HUDEP-2 (cell line): ENCODE data around the gene GPC6.
"Not testable (repeated sequence)": the region's sequence is repeated elsewhere in the genome, so short reads cannot be mapped to it uniquely, and the experiment has no call there.

Experiments used
- DNase-seq, 76 experiments: peaks; one replicate each; lab custom pipeline; 2025; ENCODE audit not compliant: unreplicated experiment in 76 of 76; lab: John Stamatoyannopoulos, UW

GPC6 gene

DNA sequence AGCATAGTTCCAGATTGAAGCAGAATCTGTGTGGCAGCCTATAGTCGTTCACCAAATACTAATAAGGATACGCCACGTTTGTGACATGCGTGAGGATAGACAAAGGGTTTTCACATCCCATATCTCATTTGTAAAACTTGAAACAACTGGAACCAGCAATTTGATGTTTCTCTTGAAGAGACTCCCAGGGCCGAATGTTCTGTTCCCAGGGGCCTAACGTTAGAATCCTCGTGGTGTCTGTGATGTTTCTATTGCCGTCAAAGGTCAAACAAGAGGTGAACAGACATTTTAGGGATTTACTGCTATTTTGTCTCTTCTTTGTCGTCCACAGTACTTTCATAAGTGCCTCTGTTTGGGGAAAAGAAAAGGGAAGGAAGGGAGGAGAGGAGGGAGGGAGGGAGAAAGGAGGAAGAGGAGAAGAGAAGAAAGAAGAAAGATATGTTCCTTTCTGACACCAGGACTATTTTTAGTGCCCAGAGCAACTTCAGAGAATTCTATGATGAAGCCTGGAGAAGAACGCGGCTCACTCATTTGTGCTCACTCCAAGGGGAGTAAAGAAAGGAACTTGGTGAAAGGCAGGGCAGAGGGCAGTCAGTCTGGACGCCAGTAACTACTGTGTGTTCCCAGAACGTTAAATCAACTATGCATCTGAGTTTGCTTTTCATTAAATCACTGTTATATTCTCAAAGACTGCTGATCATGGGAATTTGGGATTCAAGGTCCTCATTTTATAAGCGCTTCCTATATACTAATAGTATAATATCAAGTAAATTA, 1098.3 kb downstream of the GPC6 start:
- no peak for DNase-seq

DNA sequence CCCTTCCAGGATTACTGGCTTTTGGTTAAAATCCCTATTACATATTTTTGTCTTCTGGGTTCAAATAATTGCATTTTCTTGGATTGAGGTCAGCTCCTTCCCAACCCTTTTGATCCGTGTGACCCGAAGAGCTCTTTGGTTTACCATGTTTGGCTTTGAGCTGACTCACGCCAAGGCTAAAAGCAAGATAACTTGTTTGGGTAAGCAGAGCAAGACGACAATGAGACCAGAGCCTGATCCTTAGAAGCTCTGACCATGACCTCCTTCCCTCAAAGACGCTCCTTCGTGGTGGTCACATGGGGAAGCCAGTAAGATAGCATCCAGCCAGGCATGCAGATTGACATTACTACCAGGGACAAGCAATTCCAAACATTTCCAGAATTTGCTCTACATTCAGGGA, 1099.0 kb downstream of the GPC6 start:
- DNase-seq, result no peak

DNA sequence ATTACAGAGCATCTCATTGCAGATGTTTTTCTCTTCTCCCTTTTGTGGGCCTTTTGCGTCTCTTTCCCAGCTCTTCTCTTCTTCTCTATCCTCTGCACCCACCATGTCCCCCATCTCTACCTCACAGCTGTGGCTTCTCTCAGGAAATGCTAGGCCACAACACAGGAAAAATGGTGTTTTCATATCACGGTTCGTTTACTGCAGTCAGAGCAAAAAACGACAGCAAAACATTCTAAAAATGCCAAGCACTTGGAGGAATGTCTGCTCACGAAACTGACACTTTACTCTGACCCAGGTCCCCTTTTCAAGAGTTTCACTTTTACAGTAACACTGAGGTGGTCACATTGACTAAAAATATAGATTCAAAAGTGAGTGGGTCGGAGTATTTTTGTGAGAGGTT, 1100.7 kb downstream of the GPC6 start:
- no peak for DNase-seq

GRCh38 chr13:94328381-94329041, 1101.9 kb downstream of the GPC6 start:
- DNase-seq, result no peak

DNA sequence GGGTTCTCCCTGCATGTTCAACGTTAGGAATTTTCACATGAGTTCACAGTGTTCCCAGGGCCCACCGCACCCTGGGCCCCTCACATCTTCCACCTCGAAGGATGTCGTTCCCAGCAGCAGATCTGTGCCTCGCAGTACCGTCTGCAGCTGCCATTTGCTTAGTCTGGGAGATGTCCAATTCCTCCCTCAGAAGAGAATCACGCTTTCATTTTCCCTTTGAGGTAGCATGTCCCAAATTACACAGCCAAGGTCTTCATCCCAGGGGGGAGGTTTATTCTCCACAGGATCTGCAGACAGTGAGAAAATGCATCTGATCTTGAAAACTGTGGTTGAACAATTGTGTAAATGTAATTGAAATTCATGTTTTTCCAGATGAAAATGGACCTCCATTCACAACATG, 1102.7 kb downstream of the GPC6 start:
- DNase-seq, result no peak

- no peak for DNase-seq
Measured at GRCh38 chr13:94329754-94330551, 1103.3 kb downstream of the GPC6 start.

GRCh38 chr13:94330552-94331071, 1104.0 kb downstream of the GPC6 start:
- DNase-seq, result no peak

DNA sequence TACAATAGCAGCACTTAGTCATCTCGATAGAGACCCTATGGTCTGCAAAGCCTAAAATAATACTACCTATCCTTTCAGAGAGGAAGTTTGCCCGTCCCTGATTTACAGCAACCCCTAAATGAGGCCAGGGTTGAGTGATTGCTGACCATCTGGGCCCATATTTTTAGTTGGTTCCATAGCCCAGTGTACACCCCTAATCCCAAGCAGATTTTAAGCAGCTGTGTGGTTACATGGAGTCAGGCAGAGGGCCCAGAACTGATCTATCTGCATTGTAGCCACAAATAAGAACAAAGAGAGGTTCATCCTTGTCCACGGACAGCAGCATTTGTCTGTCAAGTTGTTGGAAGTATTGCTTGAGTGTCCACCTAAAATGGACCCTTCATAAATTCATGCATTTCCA, 1104.7 kb downstream of the GPC6 start:
- no peak for DNase-seq

- no peak for DNase-seq
Measured at GRCh38 chr13:94332359-94333096, 1105.9 kb downstream of the GPC6 start.

DNA sequence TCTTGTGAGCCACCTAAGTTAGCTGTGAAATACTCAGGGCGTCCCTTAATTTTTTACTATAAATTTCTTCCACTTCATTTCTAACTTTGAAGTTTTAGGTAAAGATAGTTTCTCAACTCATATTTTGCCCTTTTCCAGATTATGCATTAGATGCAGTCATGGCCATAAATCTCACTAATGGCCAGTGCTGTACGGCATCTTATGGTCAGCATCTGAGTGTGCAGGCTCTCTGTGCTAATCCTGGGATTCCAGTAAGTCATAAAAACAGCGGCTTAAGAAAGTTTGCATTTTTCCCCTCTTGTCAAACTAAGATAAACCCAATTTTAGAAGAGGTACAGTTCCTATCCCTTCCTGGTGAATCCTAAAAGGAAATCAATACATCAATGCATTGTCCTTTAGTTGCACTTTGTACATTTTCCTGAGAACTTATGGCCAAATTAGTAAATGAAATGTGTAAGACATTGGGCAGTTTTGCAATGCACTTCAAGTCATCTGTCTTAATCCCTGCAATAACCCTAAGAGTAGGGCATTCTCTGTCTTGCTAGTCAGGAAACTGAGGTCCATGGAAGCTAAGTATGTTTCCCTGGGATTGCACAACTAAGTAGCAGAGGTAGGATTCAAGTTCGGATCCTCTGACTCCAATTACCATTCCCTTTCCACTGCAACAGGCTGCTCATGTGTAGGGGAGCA, 1106.7 kb downstream of the GPC6 start:
- no peak for DNase-seq

DNA sequence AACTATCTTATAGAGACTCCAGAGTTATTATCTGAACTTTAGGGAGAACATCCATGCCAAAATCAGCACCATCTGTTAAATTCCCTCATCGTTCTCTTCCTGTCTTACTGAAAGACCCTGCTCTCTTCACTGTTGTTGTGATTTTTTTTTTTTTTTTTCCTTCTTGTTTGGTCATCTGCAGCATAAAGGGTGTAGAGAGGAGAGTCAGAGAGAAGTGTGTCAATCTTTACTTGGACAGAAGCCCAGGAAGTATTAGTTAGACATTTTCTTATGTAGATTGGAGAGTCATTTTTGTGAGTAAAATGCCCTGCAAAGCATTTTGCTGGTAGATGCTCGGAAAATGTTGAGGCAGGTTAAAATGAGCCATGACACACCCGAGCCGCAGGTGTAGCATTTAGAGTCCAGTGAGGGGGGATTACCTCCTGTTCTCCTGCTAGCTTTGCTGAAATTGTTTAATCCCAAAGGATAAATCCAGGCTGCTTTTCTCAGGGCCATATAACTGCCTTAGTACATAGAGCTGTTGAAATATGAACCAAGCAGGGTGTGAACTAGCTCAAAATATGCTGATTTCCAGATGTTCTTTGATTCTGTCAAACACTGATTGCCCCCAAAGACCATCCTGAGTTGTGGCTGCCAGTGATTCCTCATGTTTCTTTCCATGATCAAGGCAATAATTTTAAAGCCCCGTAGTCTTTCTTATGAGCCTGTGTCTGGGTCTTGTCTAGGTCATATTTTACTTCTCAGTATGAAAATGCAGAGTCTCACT, 1109.3 kb downstream of the GPC6 start:
- DNase-seq, result no peak

DNA sequence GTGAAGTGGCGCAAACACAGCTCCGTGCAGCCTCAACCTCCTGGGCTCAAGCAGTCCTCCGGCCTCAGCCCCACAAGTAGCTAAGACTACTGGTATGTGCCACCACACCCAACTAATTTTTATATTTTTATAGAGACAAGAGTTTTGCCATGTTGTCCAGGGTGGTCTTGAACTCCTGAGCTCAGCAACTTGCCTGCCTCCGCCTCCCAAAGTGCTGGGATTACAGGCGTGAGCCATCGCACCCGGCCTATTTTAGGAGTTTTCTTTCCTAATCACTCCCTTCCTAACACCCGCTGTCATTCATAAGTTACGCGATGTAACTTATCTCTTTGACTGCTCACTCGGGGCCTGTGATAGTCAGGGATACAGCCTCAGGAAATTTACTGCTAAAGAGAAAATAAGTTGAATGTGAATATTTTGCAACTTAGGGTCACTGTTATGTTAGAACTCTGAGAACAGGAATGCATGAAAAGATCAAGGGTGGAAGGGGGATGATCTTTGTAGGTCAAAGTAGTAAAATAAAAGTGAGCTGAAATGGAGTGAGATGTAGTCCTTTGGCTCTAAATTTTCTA, 1112.6 kb downstream of the GPC6 start:
- no peak for DNase-seq

- DNase-seq, result no peak
Measured at GRCh38 chr13:94342436-94343242, 1116.0 kb downstream of the GPC6 start.

GRCh38 chr13:94343243-94343585, 1116.6 kb downstream of the GPC6 start:
- no peak for DNase-seq

DNA sequence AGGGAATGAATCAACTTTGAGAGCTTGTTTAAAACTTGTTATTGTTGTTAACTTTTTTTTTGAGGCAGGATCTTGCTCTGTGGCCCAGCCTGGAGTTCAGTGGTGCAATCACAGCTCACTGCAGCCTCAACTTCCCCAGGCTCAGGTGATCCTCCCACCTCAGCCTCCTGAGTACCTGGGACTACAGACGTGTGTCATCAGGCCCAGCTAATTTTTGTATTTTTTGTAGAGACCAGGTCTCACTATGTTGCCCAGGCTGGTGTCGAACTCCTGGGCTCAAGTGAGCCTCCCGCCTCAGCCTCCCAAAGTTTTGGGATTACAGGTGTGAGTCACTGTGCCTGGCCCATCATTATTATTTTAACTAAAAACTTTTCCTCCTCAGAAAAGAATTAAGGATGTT, 1117.1 kb downstream of the GPC6 start:
- not testable (repeated sequence) for DNase-seq

DNA sequence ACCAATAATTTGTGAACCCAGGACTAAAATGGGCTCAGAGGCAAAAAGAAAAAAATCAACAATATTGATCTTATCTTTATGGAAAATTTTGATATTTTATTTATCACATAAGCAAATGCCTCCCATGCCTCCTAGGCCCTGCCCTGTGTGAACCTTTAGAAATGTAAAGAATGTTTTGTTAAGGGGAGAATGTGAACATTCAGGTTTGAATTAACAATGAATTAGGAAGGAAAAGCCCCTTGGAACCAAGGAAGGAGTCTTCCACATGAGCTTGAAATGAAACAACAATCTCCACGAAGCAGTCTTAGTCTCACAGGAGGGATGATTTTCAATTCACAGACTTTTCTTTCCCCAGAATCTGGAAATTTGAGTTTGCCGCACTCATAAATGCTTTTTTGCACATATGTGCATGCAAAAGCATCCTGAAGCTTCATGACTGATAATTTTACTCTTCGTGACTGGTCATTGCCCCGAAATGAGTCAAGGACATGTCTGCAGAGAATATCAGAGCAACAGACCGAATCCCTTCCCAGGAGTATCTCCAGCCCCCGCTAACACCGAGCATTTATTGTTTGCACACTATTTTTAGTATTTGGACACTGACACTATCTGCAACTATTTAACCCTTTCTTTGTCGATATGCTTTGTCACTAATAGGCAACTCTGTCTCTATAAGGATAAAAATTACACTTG, 1117.7 kb downstream of the GPC6 start:
- no peak for DNase-seq

GRCh38 chr13:94345374-94346195, 1119.0 kb downstream of the GPC6 start:
- DNase-seq, result no peak
